GM10248 (cell line): ENCODE results near the gene NUDT16.

ENCODE experiments used
- CTCF ChIA-PET: fragments of 300-600 bp; sonication (Branson Sonifier 250); formaldehyde crosslinking; extraction: SDS; loops from one replicate; lab custom pipeline; 2021; ENCODE audit warnings: antibody characterized with exemption; lab: Yijun Ruan, JAX
- POLR2A ChIA-PET: fragments of 350-650 bp; sonication (Branson Sonifier 250); formaldehyde crosslinking; extraction: SDS; loops from one replicate; lab custom pipeline; 2020; ENCODE audit warnings: antibody characterized with exemption; lab: Yijun Ruan, JAX
- DNase-seq: peaks from one replicate; pipeline ENCODE4 v3.0.0; 2012; ENCODE audit errors: extremely low spot score
- TF ChIP-seq, protein P1 (sequence below): IDR thresholded peaks from 2 replicates; pipeline ENCODE4 v1.5.1; 2012; ENCODE audit warnings: mild to moderate bottlenecking, low read depth; ENCODE audit errors: extremely low read depth, missing control alignments, control extremely low read depth

NUDT16 gene

DNA sequence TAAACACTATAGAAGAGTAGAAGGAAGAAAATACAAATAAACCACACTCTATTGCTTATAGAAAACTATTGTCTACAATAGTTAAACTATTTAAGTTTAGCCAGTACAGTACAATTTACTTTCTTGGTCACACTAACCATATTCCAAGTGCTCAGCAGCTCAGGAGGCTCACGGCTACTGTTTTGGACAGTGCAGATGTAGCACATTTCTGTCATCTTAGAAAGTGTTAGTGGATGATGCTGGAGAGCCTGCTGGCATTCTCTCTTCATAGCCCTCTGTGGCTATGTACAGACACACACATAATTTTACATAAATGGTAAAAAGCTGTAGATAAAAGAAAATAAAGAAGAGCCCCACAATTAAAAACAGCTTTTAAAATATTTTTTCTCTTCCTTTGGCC lies 23.8 kb downstream of the NUDT16 start:
- no peak for DNase-seq
- ChIA-PET CTCF (interaction anchor here (0.8 to 1.0 kb wide), 2 partner anchors 10 kb away, joined by 3 read pairs; no protein-coding TSS in a partner anchor), POLR2A (no interaction called here)
- TF ChIP-seq, protein P1, sequence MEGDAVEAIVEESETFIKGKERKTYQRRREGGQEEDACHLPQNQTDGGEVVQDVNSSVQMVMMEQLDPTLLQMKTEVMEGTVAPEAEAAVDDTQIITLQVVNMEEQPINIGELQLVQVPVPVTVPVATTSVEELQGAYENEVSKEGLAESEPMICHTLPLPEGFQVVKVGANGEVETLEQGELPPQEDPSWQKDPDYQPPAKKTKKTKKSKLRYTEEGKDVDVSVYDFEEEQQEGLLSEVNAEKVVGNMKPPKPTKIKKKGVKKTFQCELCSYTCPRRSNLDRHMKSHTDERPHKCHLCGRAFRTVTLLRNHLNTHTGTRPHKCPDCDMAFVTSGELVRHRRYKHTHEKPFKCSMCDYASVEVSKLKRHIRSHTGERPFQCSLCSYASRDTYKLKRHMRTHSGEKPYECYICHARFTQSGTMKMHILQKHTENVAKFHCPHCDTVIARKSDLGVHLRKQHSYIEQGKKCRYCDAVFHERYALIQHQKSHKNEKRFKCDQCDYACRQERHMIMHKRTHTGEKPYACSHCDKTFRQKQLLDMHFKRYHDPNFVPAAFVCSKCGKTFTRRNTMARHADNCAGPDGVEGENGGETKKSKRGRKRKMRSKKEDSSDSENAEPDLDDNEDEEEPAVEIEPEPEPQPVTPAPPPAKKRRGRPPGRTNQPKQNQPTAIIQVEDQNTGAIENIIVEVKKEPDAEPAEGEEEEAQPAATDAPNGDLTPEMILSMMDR = no peak

DNA sequence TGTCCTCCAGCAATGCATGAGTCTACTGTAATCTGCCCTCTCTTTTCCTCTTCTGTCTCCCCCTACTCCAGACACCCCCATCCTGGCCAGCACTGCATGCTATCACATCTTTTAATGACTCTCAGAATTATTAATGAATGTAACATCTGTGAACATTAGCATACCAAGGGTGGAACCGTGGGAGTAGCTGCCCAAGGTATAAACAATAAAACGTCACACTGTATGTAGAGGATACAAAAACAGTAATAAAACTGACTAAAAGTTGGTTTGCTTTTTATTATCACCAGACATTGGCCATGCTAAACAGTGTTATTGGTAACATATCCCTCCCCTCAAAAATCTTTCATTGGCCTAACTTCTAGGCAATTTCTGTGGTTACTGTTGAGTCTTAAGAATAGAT lies 24.7 kb downstream of the NUDT16 start:
- no peak for DNase-seq
- ChIA-PET CTCF (interaction anchor here (1.0 kb wide), 1 partner anchor 11 kb away, joined by 3 read pairs; no protein-coding TSS in a partner anchor), POLR2A (no interaction called here)
- TF ChIP-seq, protein P1 = no peak

DNA sequence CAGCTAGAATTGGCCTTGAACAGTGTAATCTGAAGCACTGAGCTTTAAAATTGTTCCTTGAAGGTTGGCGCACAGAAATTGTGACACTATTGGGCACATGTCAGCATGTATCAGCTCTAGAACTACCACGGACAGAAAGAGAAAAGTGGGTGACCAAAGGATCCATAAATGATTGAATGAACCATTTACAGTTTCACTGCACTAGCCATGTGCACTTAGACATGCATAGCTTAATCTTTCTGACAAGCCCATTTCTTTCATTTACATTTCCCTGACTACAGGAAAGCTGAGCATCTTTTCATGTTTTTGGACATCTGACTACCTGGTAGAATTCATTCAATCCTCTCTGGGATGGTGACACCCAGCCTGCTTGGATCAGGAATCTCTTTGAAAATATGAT lies 36.2 kb downstream of the NUDT16 start:
- CTCF ChIA-PET = interaction anchor here (1.5 kb wide), 1 partner anchor 11 kb away, joined by 3 read pairs; no protein-coding TSS in a partner anchor
- DNase-seq = no peak
- POLR2A ChIA-PET = no interaction called here
- TF ChIP-seq, protein P1 = no peak

DNA sequence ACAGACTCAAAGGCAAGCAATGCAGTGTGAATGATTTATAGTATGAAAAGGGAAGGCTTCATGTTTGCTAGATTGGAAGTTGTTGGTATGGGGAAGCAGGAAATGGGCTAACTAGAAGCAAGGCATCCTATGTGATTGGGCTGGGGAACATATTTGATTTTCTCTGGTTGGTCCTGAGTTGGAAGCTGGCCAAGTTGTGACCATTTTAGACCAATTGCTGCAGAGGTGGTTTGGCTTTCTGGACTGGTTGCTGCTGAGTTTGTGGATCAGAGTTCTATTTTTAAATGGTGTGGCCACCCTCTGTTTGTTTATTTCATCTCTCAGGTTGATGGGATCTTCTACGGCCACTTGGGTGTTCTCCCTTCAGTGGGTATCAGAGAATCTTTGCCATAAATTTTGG lies 39.7 kb downstream of the NUDT16 start:
- ChIA-PET POLR2A (no interaction called here), CTCF (no interaction called here)
- no peak for DNase-seq
- TF ChIP-seq, protein P1 = no peak

DNA sequence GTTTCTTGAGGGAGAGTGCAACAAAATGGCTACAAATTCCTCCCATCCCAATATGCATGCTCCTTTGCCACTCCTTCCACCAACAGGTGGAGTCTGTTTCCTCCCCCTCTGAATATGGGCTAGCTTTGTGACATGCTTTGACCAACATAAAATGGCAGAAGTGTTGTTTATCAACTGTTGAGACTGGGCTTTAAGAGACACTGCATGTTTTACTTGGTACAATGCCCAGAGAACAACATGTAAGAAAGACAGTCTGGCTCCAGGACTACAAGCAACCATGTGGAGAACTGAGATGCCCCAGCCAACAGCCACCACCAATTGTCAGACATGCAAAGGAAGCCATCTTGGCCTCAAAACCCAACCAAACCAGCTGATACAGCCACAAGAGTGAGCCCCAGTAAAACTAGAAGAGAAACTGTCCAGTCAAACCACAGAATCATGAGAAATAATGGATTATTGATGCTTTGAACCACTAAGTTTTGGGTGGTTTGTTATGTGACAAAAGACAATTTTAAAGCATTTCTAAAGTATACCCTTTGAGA lies 40.5 kb downstream of the NUDT16 start:
- no peak for DNase-seq
- ChIA-PET CTCF (interaction anchor here (1.1 kb wide), 1 partner anchor 36 kb away, joined by 3 read pairs; no protein-coding TSS in a partner anchor), POLR2A (no interaction called here)
- TF ChIP-seq, protein P1 = no peak

DNA sequence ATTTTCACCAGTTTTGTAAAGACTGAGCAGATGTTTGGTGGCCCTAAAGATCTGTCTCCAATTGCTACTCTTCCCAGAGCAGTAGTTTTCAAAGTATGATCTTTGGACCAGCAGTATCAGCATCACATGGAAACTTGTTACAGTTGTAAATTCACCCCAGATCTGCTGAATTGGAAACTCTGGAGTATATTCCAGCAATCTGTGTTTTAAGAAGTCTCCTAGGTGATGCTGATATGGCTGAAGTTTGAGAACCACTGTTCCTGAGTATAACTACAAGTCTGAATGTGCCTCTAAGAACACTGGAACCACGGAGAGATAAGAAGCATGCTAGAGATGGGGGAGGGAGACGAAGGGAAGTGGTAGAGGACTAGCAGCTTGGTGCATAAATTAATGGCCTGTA lies 45.7 kb downstream of the NUDT16 start:
- TF ChIP-seq, protein P1 = no peak
- CTCF ChIA-PET = no interaction called here
- POLR2A ChIA-PET = no interaction called here
- no peak for DNase-seq
